Sigmoid colon (tissue), 7 donors: Measurements from ENCODE around the gene COBL. TPM values are rescaled to one million over a fixed set of nuclear protein-coding genes. Genes with fewer than 3 reads are reported as not detected.

Experiments
- DNase-seq: peaks from one replicate; pipeline ENCODE4 v3.0.0-alpha.2; 2019
- H3K27ac ChIP-seq, 4 donors: fragments of 200-600 bp; sonication (generic); one replicate each; pipeline ENCODE4 v1.5.1; 2016 to 2019; ENCODE audit warnings: mild to moderate bottlenecking in 1 of 4
- H3K27me3 ChIP-seq, 3 donors: fragments of 200-600 bp; sonication (generic); one replicate each; pipeline ENCODE4 v1.5.1; 2019; ENCODE audit warnings: mild to moderate bottlenecking in 1 of 3
- H3K36me3 ChIP-seq, 4 donors: fragments of 200-600 bp; sonication (generic); one replicate each; pipeline ENCODE4 v1.5.1; 2016 to 2019
- H3K4me1 ChIP-seq, 4 donors: fragments of 200-600 bp; sonication (generic); one replicate each; pipeline ENCODE4 v1.5.1; 2017 to 2019
- H3K4me3 ChIP-seq, 4 donors: fragments of 200-600 bp; sonication (generic); one replicate each; pipeline ENCODE4 v1.5.1; 2017 to 2019; ENCODE audit warnings: mild to moderate bottlenecking in 2 of 4, moderate library complexity in 1 of 4
- H3K9me3 ChIP-seq, 4 donors: fragments of 200-600 bp in 3 of 4; sonication (generic) in 3 of 4; one replicate each; pipeline versions ENCODE4 v1.5.1 to v1.6.1; 2013 to 2019
- CTCF ChIP-seq, 4 experiments: fragments of 450-650 bp in 3 of 4; fragments of 200-600 bp in 1 of 4; IDR thresholded peaks; one replicate each; pipeline ENCODE4 v1.5.1; 2016 to 2019; ENCODE audit warnings: antibody characterized with exemption in 4 of 4, mild to moderate bottlenecking in 3 of 4, moderate library complexity in 2 of 4
- EP300 ChIP-seq, 4 donors: sonication (generic); formaldehyde crosslinking; IDR thresholded peaks; one replicate each; pipeline ENCODE4 v1.6.1; 2017; ENCODE audit warnings: antibody characterized with exemption in 4 of 4
- POLR2A ChIP-seq, 2 donors: fragments of 450-650 bp; IDR thresholded peaks; one replicate each; pipeline ENCODE4 v1.6.1; 2016; ENCODE audit warnings: antibody characterized with exemption in 2 of 2, mild to moderate bottlenecking in 2 of 2, moderate library complexity in 2 of 2
- POLR2AphosphoS5 ChIP-seq, 4 donors: sonication (generic); formaldehyde crosslinking; IDR thresholded peaks; one replicate each; pipeline ENCODE4 v1.6.1; 2017; ENCODE audit warnings: antibody characterized with exemption in 4 of 4
- WGBS, 2 donors: extraction: QIAGEN DNeasy Blood & Tissue Kit; methylation state at CpG; one replicate each; pipeline ENCODE4 v1.1.7; 2013; 5-methylcytosine and 5-hydroxymethylcytosine counted together
- intact Hi-C: fragments of 100-400 bp; cut with DNase I; formaldehyde crosslinking; loops from one replicate; pipeline ENCODE4 v1.15.1; 2023
- polyA plus RNA-seq, 3 donors: library from polyadenylated mRNA; stranded (reverse); fragments of 200-250 nt; gene quantifications; one replicate each; pipeline ENCODE4 v1.2.3, GENCODE V29; 2013
- total RNA-seq, 4 donors: library from RNA; depleted of rRNA; stranded (reverse); fragments of >200 nt; gene quantifications; one replicate each; pipeline ENCODE4 v1.1.0, GENCODE V29; 2016
- donor health status: healthy with polysubstance abuse.
- donor health status: Bipolar disorder and iron deficiency.
- donor health status: healthy.

Gene COBL
- total and polyA plus RNA-seq, 7 donors: 3.0 to 27.6 (median 10.0) TPM

DNA sequence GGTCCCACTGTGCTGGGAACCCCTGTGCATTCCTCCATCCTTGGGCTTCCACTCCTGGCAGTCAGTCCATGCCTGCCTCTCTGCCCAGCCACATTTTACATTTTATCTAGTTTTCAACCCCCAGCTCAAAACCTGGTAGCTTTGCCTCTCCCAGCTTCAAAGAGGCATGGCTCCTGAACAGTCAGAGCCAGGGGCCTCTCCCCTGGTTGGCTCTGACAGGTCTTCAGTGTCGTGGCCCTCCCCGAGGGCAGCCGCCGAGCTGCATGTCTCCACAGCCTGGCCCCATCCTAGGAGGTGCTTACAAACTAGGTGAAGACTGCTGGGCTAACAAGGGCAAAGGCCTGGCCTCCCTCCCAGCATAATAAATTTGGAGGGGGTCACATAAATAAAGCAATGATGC lies 14.8 kb downstream of the COBL start:
- Histone ChIP-seq H3K27me3 (no peaks in the 10 kb centered on the region), H3K9me3 (no peaks in the 10 kb centered on the region), H3K4me1 (no peaks in the 10 kb centered on the region), H3K4me3 (no peak overlapping the region), H3K27ac (no peak overlapping the region), H3K36me3 (no peaks in the 10 kb centered on the region)
- WGBS, 2 donors: 91 to 93% methylated on average over 4 of the region's 4 CpGs
- no peak for DNase-seq
- intact Hi-C loops: no loop called here
- TF ChIP-seq CTCF (IDR thresholded peaks at IDR 0.05) (no peak), EP300 (IDR thresholded peaks at IDR 0.05) (no peak)

DNA sequence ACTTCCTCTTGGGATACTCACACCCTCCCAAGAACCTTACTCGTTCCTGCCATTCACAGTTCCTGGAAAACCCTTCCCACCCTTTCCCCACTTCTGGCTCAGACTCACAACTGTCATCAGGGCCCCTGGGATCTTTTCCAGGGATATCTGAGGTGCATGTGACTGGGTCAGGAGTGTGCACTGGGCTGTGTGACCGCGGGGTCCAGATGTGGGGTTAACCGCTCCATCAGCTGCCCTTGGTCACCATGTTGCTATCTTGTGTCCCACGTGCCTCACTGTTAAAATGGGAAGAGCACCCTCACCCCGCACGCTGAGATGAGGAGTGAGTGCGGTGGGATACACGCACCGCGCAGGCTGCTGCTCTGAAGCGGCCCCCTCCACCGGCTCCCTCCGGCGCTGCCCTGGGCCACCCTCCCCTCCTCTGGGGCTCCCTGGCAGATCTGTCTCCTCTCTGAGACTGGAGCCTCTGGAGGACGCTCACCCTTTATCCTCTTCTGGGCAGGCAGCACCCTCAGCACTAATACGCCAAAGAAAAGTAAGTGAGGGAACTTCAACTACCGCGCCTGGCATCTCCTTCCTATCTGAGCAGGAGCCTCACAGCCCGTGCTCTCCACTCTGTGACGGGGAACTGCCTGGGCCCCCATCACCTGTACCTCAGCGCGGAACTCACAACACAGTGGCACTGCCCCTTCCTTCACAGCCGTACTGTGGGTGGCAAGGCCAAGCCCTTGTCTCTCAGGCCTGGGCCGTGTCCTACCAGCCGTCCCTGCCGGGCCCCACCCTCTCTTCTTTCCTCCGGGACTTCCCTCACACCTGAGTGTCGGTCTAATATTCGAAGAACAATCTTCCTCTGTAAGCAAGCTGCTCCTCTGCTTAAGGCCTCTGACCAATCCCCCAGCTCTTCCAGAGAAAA lies 15.6 kb downstream of the COBL start:
- no peak for TF ChIP-seq POLR2AphosphoS5 (IDR thresholded peaks at IDR 0.05)
- TF ChIP-seq CTCF (IDR thresholded peaks at IDR 0.05): no peak
- no peak for TF ChIP-seq EP300 (IDR thresholded peaks at IDR 0.05)
- TF ChIP-seq POLR2A (IDR thresholded peaks at IDR 0.05): no peak

DNA sequence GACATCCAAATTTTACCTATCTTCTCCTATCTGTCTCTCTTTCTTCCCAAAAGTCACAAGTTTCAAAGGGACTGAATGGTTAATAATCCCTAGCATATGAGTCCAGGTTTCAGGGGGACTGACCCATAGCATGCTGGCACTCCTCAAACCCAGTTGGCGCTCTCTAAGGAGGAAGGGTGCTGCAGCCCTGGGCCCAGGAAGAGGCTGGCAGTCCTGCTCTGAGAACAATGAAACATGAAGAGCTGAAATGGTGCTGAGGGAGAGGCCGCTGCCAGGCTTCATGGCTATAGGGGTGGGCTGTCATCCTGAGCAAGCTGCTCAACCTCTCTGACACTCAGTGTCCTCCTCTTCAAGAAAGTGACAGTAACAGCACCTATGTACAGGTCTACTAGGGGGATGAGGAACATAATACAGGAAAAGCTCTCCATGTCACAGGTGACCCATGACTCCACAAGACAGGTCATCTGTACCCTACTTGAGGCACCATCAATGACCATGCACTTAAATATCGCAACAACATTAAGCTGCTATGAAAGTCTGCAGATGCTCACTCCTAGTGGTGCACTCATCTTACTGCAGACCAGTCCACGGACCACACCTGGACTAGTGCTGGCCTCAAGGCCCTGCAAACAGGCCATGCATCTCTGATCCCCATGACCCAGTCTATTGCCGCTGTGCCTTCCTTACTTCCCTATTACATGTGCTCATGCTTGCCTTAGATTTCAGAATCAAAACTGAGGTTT lies 17.0 kb downstream of the COBL start:
- intact Hi-C loops: no loop called here
- Histone ChIP-seq H3K27me3 (no peaks in the 10 kb centered on the region), H3K4me1 (no peaks in the 10 kb centered on the region), H3K27ac (no peak overlapping the region), H3K4me3 (no peak overlapping the region), H3K36me3 (no peaks in the 10 kb centered on the region), H3K9me3 (no peaks in the 10 kb centered on the region)
- no peak for DNase-seq
- no peak for TF ChIP-seq CTCF (IDR thresholded peaks at IDR 0.05)
- TF ChIP-seq POLR2A (IDR thresholded peaks at IDR 0.05): no peak
- no peak for TF ChIP-seq EP300 (IDR thresholded peaks at IDR 0.05)
- TF ChIP-seq POLR2AphosphoS5 (IDR thresholded peaks at IDR 0.05): no peak
- WGBS, 2 donors: 96 to 97% methylated on average over 5 of the region's 5 CpGs

More for the DNA sequence above, 15.6 kb downstream of the COBL start:
- H3K9me3 ChIP-seq: no peaks in the 10 kb centered on the region
- no peaks in the 10 kb centered on the region for H3K36me3 ChIP-seq
- 94% methylated on average over 30 of the region's 30 CpGs for WGBS, 2 donors
- H3K4me1 ChIP-seq: no peaks in the 10 kb centered on the region
- no peak overlapping the region for H3K27ac ChIP-seq
- H3K4me3 ChIP-seq: no peak overlapping the region
- intact Hi-C loops: no loop called here
- no peaks in the 10 kb centered on the region for H3K27me3 ChIP-seq
- DNase-seq: no peak

DNA sequence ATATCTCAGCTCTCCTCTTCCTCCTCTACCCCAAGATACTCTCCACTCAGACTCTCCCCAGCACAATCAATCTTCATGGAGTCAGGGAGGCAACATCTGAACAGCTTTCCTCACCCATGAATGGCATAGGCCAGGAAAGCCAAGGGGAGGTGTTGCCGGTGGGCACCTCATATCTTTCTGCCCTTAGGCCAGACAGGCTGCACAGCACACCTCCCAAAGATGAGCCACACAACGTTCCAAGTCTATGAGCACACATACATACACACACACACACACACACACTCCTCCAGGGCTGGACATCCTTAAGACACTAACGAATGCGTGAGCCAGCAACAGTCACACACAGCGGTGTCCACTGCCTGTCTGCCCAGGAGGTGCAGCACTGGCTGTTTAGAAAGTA lies 17.7 kb downstream of the COBL start:
- H3K27me3 ChIP-seq: no peaks in the 10 kb centered on the region
- no peak for TF ChIP-seq EP300 (IDR thresholded peaks at IDR 0.05)
- TF ChIP-seq CTCF (IDR thresholded peaks at IDR 0.05): no peak
- intact Hi-C loops: no loop called here
- no peaks in the 10 kb centered on the region for H3K36me3 ChIP-seq
- no peaks in the 10 kb centered on the region for H3K9me3 ChIP-seq
- H3K4me3 ChIP-seq: no peak overlapping the region
- DNase-seq: no peak
- 92 to 93% methylated on average over 5 of the region's 5 CpGs for WGBS, 2 donors
- H3K27ac ChIP-seq: no peak overlapping the region
- H3K4me1 ChIP-seq: no peaks in the 10 kb centered on the region
